RWPE2 (cell line): ENCODE measurements around the gene CRMP1.

Experiments
- ATAC-seq: fragments of 200-7000 bp; cut with Tn5 transposase; 3 replicates; pipeline ENCODE4 v1.9.1; 2021; ENCODE audit warnings: low read depth
- DNase-seq: peaks from one replicate; pipeline ENCODE4 v3.0.0-alpha.2; 2020; ENCODE audit warnings: low spot score
- H3K27ac ChIP-seq: fragments of 450-650 bp; 2 replicates; pipeline ENCODE4 v1.5.1; 2017; ENCODE audit warnings: mild to moderate bottlenecking; ENCODE audit not compliant: poor library complexity, severe bottlenecking
- H3K27me3 ChIP-seq: fragments of 250-450 bp; sonication (Bioruptor Pico); 2 replicates; pipeline ENCODE4 v1.5.1; 2021; ENCODE audit warnings: mild to moderate bottlenecking, moderate library complexity; ENCODE audit not compliant: insufficient read depth, poor library complexity, severe bottlenecking
- H3K36me3 ChIP-seq: fragments of 250-450 bp; sonication (Bioruptor Pico); 2 replicates; pipeline ENCODE4 v1.5.1; 2020; ENCODE audit warnings: low read depth, mild to moderate bottlenecking, moderate library complexity
- H3K4me1 ChIP-seq: fragments of 250-450 bp; sonication (Bioruptor Pico); 2 replicates; pipeline ENCODE4 v1.5.1; 2021; ENCODE audit warnings: mild to moderate bottlenecking, moderate library complexity; ENCODE audit not compliant: insufficient read depth, poor library complexity, severe bottlenecking
- H3K4me3 ChIP-seq: fragments of 250-450 bp; sonication (Bioruptor Pico); 2 replicates; pipeline ENCODE4 v1.5.1; 2021; ENCODE audit warnings: mild to moderate bottlenecking, moderate library complexity; ENCODE audit not compliant: severe bottlenecking
- H3K9me3 ChIP-seq: fragments of 250-450 bp; sonication (Bioruptor Pico); 2 replicates; pipeline ENCODE4 v1.5.1; 2021; ENCODE audit warnings: mild to moderate bottlenecking, moderate library complexity; ENCODE audit not compliant: severe bottlenecking
- CTCF ChIP-seq: fragments of 450-650 bp; IDR thresholded peaks from one replicate; pipeline ENCODE4 v1.5.1; 2017; ENCODE audit warnings: mild to moderate bottlenecking, moderate library complexity; ENCODE audit not compliant: poor library complexity, severe bottlenecking

Gene CRMP1

GRCh38 chr4:5890063-5890727 is 2.7 kb downstream of the CRMP1 start:
- H3K4me3 ChIP-seq = no peak overlapping the region
- H3K27me3 ChIP-seq = peaks cover 80% of the 10 kb centered on the region
- H3K9me3 ChIP-seq = no peaks in the 10 kb centered on the region
- no peaks in the 10 kb centered on the region for H3K4me1 ChIP-seq
- no peak for ATAC-seq
- no peak for DNase-seq
- H3K36me3 ChIP-seq = no peaks in the 10 kb centered on the region
- no peak for TF ChIP-seq CTCF
- H3K27ac ChIP-seq = no peak overlapping the region

- no peak overlapping the region for H3K27ac ChIP-seq
- no peaks in the 10 kb centered on the region for H3K9me3 ChIP-seq
- DNase-seq (no peak), ATAC-seq (no peak)
- H3K27me3 ChIP-seq = peaks cover 71% of the 10 kb centered on the region
- TF ChIP-seq CTCF = no peak
- no peaks in the 10 kb centered on the region for H3K4me1 ChIP-seq
- no peaks in the 10 kb centered on the region for H3K36me3 ChIP-seq
- H3K4me3 ChIP-seq = no peak overlapping the region
Observed at GRCh38 chr4:5889002-5889696, 3.7 kb downstream of the CRMP1 start.

DNA sequence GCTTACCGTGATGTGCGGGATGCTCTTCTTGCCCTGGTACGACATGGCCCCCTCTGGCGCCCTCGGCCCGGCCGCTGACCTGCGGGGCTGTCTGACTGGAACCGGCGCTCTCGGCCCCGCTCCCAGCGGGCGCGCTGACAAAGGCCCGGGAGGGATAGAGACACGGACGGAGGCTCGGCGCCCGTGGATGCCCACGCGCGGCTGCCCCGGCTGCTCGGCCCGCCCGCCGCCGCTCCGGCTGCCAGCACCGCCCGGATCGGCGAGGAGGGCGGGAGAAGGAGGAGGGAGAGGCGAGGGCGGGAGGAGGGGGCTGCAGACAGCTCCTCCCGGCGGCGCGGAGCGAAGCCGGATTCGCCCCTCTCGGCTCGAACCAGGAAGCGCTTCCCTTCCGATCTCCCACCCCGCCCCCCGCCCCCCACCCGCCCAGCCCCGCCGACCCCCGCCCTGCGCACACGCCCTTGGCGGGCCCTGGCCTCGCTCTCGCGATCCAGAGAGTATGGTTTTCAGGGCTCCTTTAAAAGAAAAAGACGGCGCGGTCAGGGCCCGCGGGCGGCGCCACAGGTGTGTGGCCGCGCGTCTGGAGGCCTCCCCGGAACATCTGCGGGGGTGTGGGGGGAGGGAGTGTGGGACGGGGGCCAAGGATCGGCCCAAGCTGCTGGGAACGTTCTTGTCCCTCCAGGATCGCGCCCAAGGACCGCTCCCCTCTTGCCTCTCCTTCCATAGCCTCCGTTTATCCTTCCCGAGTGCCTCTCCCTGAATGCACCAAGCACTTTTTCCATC is 4.5 kb downstream of the CRMP1 start:
- H3K4me1 ChIP-seq = no peaks in the 10 kb centered on the region
- H3K9me3 ChIP-seq = no peaks in the 10 kb centered on the region
- no peak overlapping the region for H3K4me3 ChIP-seq
- ATAC-seq = no peak
- TF ChIP-seq CTCF = no peak
- no peak for DNase-seq
- no peaks in the 10 kb centered on the region for H3K36me3 ChIP-seq
- peaks cover 66% of the 10 kb centered on the region for H3K27me3 ChIP-seq
- H3K27ac ChIP-seq = no peak overlapping the region

DNA sequence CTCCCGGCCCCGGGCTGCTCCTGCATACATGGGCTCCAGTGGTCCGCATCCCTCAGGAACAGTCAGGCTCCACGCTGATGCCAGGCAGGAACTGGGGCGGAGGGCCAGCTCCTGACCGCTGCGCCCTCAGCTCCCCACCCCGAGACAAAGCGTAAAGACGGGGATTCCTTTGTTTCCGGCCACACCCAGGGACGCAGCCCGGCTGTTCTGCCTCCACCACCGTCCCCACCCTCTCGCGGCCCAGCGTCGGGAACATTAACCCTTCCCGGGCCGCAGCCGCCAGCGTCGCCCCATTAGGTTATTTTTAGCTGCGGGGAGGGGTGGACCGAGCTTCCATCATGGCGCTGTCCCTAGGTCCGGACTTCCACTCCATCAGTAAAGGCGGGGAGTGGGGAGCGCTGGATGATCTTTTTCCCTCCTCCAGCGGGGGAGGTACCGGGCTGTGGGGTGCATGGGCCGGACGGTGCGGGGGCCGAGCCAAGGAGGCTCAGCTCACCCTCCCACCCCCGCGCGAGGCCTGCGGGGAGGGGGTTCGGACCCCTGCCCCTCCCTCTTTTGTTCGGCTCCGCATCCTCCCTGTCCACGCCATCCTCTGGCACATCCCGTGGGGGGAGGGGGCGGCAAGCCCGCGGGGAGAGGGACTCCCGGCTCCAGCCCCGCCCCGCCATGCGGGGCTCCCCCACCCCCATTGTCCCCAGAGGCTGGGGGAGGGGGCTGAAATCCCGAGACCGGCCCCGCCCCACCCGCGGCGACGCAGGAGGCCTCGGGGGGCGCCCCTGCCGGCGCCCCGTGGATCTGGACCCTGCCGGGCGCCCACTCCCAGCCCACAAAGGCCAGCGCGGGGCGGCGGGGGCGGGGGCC is 5.3 kb downstream of the CRMP1 start:
- peaks cover 63% of the 10 kb centered on the region for H3K27me3 ChIP-seq
- H3K4me3 ChIP-seq = no peak overlapping the region
- TF ChIP-seq CTCF = no peak
- no peaks in the 10 kb centered on the region for H3K9me3 ChIP-seq
- H3K27ac ChIP-seq = no peak overlapping the region
- no peak for DNase-seq
- ATAC-seq = peak; percentile 31; the same call in 2 of the 3 replicates
- H3K4me1 ChIP-seq = no peaks in the 10 kb centered on the region
- no peaks in the 10 kb centered on the region for H3K36me3 ChIP-seq
